Spleen (tissue), 7 donors: ENCODE results near the gene MIEF2.

Experiments used
- CTCF ChIP-seq, 11 experiments: fragments of 200-600 bp in 7 of 11; fragments of 450-650 bp in 4 of 11; sonication (generic) in 4 of 11; IDR thresholded peaks in 8 of 11; conservative IDR thresholded peaks in 3 of 11; 1 replicate in 7 of 11; 2 replicates in 4 of 11; pipeline versions ENCODE4 v1.4.0 to v1.8.0; 2016 to 2021; ENCODE audit warnings: antibody characterized with exemption in 11 of 11, inconsistent platforms in 4 of 11, mild to moderate bottlenecking in 1 of 11
- POLR2A ChIP-seq, 3 donors: fragments of 450-650 bp; IDR thresholded peaks; one replicate each; pipeline ENCODE4 v1.5.1; 2017; ENCODE audit warnings: antibody characterized with exemption in 3 of 3, mild to moderate bottlenecking in 1 of 3
- POLR2AphosphoS5 ChIP-seq, 3 donors: sonication (generic); formaldehyde crosslinking; IDR thresholded peaks; one replicate each; pipeline ENCODE4 v1.5.1; 2017; ENCODE audit warnings: antibody characterized with exemption in 3 of 3
- donor health status: DM: no; HTN: no; CAD: no; lungs with moderate emphysema.
- donor health status: DM: no; HTN: no; CAD: no.
- donor health status: DM: no; HTN: no; CAD: no.

- TF ChIP-seq CTCF (IDR thresholded peaks at IDR 0.05 in 8 of 11, conservative IDR thresholded peaks at IDR 0.05 in 3 of 11) (no peak), POLR2A (IDR thresholded peaks at IDR 0.05) (no peak), POLR2AphosphoS5 (IDR thresholded peaks at IDR 0.05) (no peak)
These were observed 19.8 kb downstream of the MIEF2 start for GRCh38 chr17:18280249-18280648.
